ENCODE results near the gene DIP2B.
"Not testable (repeated sequence)": the region's sequence is repeated elsewhere in the genome, so short reads cannot be mapped to it uniquely, and the experiment has no call there.

The DIP2B gene

DNA sequence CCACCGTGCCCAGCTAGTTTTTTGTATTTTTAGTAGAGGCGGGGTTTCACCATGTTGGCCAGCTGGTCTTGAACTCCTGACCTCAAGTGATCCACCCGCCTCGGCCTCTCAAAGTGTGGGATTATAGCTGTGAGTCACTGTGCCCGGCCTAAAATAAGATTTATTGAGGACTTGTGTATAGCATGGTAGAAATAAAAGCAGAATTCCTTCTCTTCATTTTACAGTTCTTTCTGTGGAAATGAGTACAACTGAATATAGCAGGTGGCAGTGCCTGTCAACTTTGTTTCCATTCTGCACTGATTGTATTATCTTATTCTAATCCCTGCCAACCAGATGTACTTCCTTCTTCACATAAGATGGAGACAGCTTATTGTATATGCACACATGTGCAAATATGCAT is 41.0 kb downstream of the DIP2B start:
- peak overlapping the region in 1 of 2 donors; percentile 38 for H3K4me3 ChIP-seq (ENCODE audit: low read length in 2 of 2)
- H3K9me3 ChIP-seq (ENCODE audit: control insufficient read depth in 2 of 2, low read length in 2 of 2): no peaks in the 10 kb centered on the region
- H3K4me1 ChIP-seq (ENCODE audit: control insufficient read depth in 2 of 2, insufficient read depth in 2 of 2, low read length in 2 of 2): peaks cover 20 to 50% of the 10 kb centered on the region in 2 donors
- no peaks in the 10 kb centered on the region for H3K27me3 ChIP-seq (ENCODE audit: control insufficient read depth in 2 of 2, insufficient read depth in 2 of 2, low read length in 2 of 2)
- peak overlapping the region; percentile 30 to 35 for H3K27ac ChIP-seq (ENCODE audit: low read depth in 2 of 2, low read length in 2 of 2)
- H3K36me3 ChIP-seq (ENCODE audit: control insufficient read depth in 2 of 2, insufficient read depth in 2 of 2, low read length in 2 of 2): no peaks in the 10 kb centered on the region
- no peak overlapping the region for H3K9ac ChIP-seq (ENCODE audit: low read depth in 1 of 2, low read length in 2 of 2)

DNA sequence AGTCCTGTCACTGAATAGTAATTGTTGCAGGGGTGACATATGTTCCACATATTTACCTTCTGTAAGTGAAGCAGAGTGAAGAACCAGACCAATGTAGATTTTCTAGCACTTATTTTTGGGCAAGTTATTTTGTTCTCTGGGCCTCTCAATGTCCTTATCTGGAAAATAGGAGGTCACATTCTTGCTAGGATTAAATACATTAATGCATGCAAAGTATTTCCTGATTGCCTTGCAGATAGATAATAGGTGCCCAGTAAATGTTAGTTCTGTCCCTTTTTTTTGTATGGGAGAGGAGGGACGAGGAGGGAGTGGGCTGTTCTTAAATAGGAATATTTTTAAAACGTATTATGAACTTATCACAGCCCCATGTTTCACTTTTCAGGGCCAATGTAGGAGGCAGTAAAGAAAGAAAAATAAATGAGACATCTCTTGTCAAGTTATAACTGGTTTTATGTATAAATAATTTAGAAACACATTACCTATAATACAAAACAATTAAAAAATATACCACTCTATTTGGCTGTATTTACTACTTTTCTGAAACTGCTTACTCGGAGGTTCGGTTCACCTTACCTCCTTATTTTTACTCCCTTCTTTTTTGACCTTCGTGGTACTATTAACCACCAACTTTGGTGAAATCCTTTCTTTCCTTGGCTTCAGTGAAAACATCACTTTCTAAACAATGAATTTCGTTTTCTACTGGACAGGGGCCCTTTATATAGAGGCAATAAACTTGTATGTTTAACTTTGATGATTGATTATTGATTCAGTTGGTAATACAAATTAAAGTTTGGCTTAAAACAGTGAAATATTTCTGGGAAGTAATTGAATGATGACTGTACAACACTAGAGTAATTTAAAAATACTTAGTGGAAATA is 41.9 kb downstream of the DIP2B start:
- Histone ChIP-seq H3K9me3 (ENCODE audit: control insufficient read depth in 2 of 2, low read length in 2 of 2) (no peaks in the 10 kb centered on the region), H3K36me3 (ENCODE audit: control insufficient read depth in 2 of 2, insufficient read depth in 2 of 2, low read length in 2 of 2) (no peaks in the 10 kb centered on the region), H3K9ac (ENCODE audit: low read depth in 1 of 2, low read length in 2 of 2) (peak overlapping the region in 1 of 2 donors; percentile 0), H3K27ac (ENCODE audit: low read depth in 2 of 2, low read length in 2 of 2) (peak overlapping the region; percentile 35 to 68), H3K4me1 (ENCODE audit: control insufficient read depth in 2 of 2, insufficient read depth in 2 of 2, low read length in 2 of 2) (peaks cover 20 to 50% of the 10 kb centered on the region in 2 donors), H3K27me3 (ENCODE audit: control insufficient read depth in 2 of 2, insufficient read depth in 2 of 2, low read length in 2 of 2) (no peaks in the 10 kb centered on the region), H3K4me3 (ENCODE audit: low read length in 2 of 2) (peak overlapping the region in 1 of 2 donors; percentile 38)

DNA sequence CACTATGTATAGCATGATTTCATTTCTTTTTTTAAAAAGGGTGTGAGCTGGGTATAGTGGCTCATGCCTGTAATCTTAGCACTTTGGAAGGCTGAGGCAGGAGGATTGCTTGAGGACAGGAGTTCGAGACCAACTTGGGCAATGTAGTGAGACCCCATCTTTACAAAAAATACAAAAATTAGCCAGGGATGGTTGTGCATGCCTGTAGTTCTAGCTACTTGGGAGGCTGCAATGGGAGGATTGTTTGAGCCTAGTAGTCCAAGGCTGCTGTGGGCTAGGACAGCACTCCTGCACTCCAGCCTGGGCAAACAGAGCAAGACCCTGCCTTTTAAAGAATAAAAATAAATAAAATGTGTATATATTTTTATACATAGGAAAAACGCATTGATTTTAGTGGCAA is 43.0 kb downstream of the DIP2B start:
- Histone ChIP-seq H3K9ac (ENCODE audit: low read depth in 1 of 2, low read length in 2 of 2) (no peak overlapping the region), H3K4me3 (ENCODE audit: low read length in 2 of 2) (peak overlapping the region in 1 of 2 donors; percentile 20), H3K36me3 (ENCODE audit: control insufficient read depth in 2 of 2, insufficient read depth in 2 of 2, low read length in 2 of 2) (no peaks in the 10 kb centered on the region), H3K27ac (ENCODE audit: low read depth in 2 of 2, low read length in 2 of 2) (peak overlapping the region in 1 of 2 donors; percentile 34), H3K4me1 (ENCODE audit: control insufficient read depth in 2 of 2, insufficient read depth in 2 of 2, low read length in 2 of 2) (peaks cover 20 to 44% of the 10 kb centered on the region in 2 donors), H3K9me3 (ENCODE audit: control insufficient read depth in 2 of 2, low read length in 2 of 2) (no peaks in the 10 kb centered on the region), H3K27me3 (ENCODE audit: control insufficient read depth in 2 of 2, insufficient read depth in 2 of 2, low read length in 2 of 2) (no peaks in the 10 kb centered on the region)

DNA sequence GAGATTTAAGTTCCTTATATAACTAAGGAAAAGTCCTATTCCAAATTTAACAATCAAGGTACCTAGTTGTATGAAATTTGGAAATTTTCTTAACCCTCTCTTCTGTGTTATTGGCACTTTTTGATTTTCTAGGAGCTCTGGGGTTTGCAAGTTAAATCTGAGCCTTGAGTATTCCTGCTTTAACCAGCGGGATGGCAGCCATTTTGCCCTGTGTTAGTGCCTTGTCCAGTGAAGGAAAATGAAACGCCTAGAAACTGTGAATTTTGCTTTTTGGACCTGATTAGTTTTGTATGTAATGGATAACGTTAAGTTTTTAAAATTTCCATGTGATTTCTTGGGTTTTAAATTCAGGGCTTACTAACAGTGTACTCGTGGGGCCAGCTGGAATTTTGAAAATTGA is 45.1 kb downstream of the DIP2B start:
- peak overlapping the region; percentile 11 to 57 for H3K27ac ChIP-seq (ENCODE audit: low read depth in 2 of 2, low read length in 2 of 2)
- H3K4me3 ChIP-seq (ENCODE audit: low read length in 2 of 2): no peak overlapping the region
- H3K27me3 ChIP-seq (ENCODE audit: control insufficient read depth in 2 of 2, insufficient read depth in 2 of 2, low read length in 2 of 2): no peaks in the 10 kb centered on the region
- H3K9ac ChIP-seq (ENCODE audit: low read depth in 1 of 2, low read length in 2 of 2): no peak overlapping the region
- H3K36me3 ChIP-seq (ENCODE audit: control insufficient read depth in 2 of 2, insufficient read depth in 2 of 2, low read length in 2 of 2): peaks cover 0 to 2% of the 10 kb centered on the region in 2 donors
- no peaks in the 10 kb centered on the region for H3K9me3 ChIP-seq (ENCODE audit: control insufficient read depth in 2 of 2, low read length in 2 of 2)
- peaks cover 17 to 41% of the 10 kb centered on the region in 2 donors for H3K4me1 ChIP-seq (ENCODE audit: control insufficient read depth in 2 of 2, insufficient read depth in 2 of 2, low read length in 2 of 2)

DNA sequence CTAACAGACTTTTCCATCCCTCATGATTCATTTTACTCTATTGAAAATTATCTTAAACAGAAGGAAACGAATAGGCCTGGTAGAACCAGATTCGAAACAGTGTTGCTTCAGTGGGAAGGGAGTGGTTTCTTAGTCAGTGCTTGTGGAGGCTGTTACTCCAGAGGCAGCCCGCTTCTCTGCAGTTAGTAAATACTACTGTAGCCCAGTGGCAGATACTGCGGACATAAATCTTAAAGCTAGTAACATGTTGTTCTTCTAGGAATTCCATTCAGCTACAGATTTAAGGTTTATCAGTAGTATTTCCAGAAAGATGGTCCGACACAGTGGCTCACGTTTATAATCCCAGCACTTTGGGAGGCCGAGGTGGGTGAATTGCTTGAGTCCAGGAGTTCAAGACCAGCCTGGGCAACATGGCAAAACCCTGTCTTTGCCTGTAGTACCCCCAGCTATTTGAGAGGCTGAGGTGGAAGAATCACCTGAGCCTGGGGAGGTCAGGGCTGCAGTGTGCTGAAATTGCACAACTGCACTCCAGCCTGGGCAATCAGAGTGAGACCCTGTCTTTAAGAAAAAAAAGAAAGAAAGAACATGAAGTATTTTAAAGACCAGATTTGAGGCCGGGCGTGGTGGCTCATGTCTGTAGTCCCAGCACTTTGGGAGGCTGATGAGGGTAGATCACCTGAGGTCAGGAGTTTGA is 45.9 kb downstream of the DIP2B start:
- Histone ChIP-seq H3K36me3 (ENCODE audit: control insufficient read depth in 2 of 2, insufficient read depth in 2 of 2, low read length in 2 of 2) (peaks cover 0 to 2% of the 10 kb centered on the region in 2 donors), H3K4me3 (ENCODE audit: low read length in 2 of 2) (no peak overlapping the region), H3K27ac (ENCODE audit: low read depth in 2 of 2, low read length in 2 of 2) (peak overlapping the region; percentile 39 to 57), H3K27me3 (ENCODE audit: control insufficient read depth in 2 of 2, insufficient read depth in 2 of 2, low read length in 2 of 2) (no peaks in the 10 kb centered on the region), H3K9me3 (ENCODE audit: control insufficient read depth in 2 of 2, low read length in 2 of 2) (no peaks in the 10 kb centered on the region), H3K9ac (ENCODE audit: low read depth in 1 of 2, low read length in 2 of 2) (peak overlapping the region in 1 of 2 donors; percentile 6), H3K4me1 (ENCODE audit: control insufficient read depth in 2 of 2, insufficient read depth in 2 of 2, low read length in 2 of 2) (peaks cover 17 to 37% of the 10 kb centered on the region in 2 donors)

DNA sequence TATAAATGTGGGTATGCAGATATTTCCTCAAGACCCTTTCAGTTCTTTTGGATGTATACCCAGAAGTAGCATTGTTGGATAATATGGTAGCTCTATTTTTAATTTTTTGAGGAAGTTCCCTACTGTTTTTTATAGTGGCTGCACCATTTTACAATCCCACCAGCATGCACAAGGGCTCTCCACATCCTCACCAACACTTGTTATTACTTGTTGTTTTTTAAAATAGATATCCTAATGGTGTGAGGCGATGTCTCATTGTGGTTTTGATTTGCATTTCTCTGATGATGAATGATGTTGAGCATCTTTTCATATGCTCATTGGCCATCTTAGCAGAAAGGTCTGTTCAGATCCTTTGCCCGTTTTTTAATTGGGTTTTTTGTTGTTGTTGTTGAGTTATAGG is 47.1 kb downstream of the DIP2B start:
- Histone ChIP-seq H3K9me3 (ENCODE audit: control insufficient read depth in 2 of 2, low read length in 2 of 2) (no peaks in the 10 kb centered on the region), H3K27ac (ENCODE audit: low read depth in 2 of 2, low read length in 2 of 2) (no peak overlapping the region), H3K4me1 (ENCODE audit: control insufficient read depth in 2 of 2, insufficient read depth in 2 of 2, low read length in 2 of 2) (peaks cover 8 to 25% of the 10 kb centered on the region in 2 donors), H3K27me3 (ENCODE audit: control insufficient read depth in 2 of 2, insufficient read depth in 2 of 2, low read length in 2 of 2) (no peaks in the 10 kb centered on the region), H3K36me3 (ENCODE audit: control insufficient read depth in 2 of 2, insufficient read depth in 2 of 2, low read length in 2 of 2) (peaks cover 0 to 2% of the 10 kb centered on the region in 2 donors), H3K9ac (ENCODE audit: low read depth in 1 of 2, low read length in 2 of 2) (no peak overlapping the region), H3K4me3 (ENCODE audit: low read length in 2 of 2) (no peak overlapping the region)

DNA sequence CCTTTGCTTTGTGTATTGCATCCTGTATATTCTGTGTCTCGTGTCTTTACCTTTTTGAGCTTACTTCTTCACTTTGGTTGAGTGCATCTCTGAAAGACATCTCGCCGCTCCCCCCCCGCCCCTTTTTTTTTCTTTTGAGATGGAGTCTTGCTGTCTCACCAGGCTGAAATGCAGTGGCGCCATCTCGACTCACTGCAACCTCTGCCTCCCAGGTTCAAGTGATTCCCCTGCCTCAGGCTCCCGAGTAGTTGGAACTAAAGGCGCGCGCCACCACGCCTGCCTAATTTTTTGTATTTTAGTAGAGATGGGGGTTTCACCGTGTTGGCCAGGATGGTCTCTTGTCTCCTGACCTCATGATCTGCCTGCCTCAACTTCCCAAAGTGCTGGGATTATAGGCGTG is 49.9 kb downstream of the DIP2B start:
- Histone ChIP-seq H3K4me3 (ENCODE audit: low read length in 2 of 2) (no peak overlapping the region), H3K27me3 (ENCODE audit: control insufficient read depth in 2 of 2, insufficient read depth in 2 of 2, low read length in 2 of 2) (no peaks in the 10 kb centered on the region), H3K9me3 (ENCODE audit: control insufficient read depth in 2 of 2, low read length in 2 of 2) (no peaks in the 10 kb centered on the region)

DNA sequence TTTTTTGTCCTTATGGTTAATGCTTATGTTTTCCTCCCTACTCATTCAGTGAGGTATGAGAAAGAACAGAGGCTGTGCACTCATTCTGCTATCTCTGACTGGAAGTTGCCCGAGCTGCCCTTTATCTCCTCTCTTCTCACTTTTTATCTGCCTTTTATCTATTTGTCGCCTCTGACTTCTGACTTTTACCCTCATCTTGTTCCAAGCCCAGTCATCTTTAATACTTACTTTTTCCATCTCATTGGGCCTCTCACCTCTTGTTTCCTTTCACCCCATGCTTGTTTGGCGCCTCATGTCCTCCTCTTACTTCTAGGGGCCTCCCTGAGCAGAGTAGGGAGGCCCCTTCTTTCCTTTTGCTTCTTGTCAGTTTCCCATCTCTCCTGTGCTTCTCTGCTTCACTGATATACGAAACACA is 50.7 kb downstream of the DIP2B start:
- peaks cover 0 to 2% of the 10 kb centered on the region in 2 donors for H3K36me3 ChIP-seq (ENCODE audit: control insufficient read depth in 2 of 2, insufficient read depth in 2 of 2, low read length in 2 of 2)
- no peak overlapping the region for H3K9ac ChIP-seq (ENCODE audit: low read depth in 1 of 2, low read length in 2 of 2)
- H3K27ac ChIP-seq (ENCODE audit: low read depth in 2 of 2, low read length in 2 of 2): no peak overlapping the region
- H3K9me3 ChIP-seq (ENCODE audit: control insufficient read depth in 2 of 2, low read length in 2 of 2): no peaks in the 10 kb centered on the region
- H3K4me1 ChIP-seq (ENCODE audit: control insufficient read depth in 2 of 2, insufficient read depth in 2 of 2, low read length in 2 of 2): peaks cover 0 to 5% of the 10 kb centered on the region in 2 donors
- H3K4me3 ChIP-seq (ENCODE audit: low read length in 2 of 2): no peak overlapping the region
- no peaks in the 10 kb centered on the region for H3K27me3 ChIP-seq (ENCODE audit: control insufficient read depth in 2 of 2, insufficient read depth in 2 of 2, low read length in 2 of 2)

More for the DNA sequence above, 49.9 kb downstream of the DIP2B start:
- H3K27ac ChIP-seq (ENCODE audit: low read depth in 2 of 2, low read length in 2 of 2): no peak overlapping the region
- peaks cover 0 to 2% of the 10 kb centered on the region in 2 donors for H3K36me3 ChIP-seq (ENCODE audit: control insufficient read depth in 2 of 2, insufficient read depth in 2 of 2, low read length in 2 of 2)
- H3K4me1 ChIP-seq (ENCODE audit: control insufficient read depth in 2 of 2, insufficient read depth in 2 of 2, low read length in 2 of 2): peaks cover 3 to 12% of the 10 kb centered on the region in 2 donors
- no peak overlapping the region for H3K9ac ChIP-seq (ENCODE audit: low read depth in 1 of 2, low read length in 2 of 2)

DNA sequence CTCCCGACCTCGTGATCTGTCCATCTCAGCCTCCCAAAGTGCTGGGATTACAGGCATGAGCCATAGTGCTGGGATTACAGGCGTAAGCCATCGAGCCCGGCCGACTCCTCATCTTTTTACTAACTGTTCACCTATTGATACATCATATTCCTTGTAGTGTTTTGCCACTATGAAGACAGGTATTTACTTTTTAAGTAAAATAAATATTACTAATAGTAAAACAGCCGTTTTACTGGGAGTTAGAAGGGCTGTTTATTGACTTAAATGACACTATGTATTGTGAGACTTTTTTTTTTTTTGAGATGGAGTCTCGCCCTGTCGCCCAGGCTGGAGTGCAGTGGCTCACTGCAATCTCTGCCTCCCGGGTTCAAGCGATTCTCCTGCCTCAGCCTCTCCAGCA is 51.5 kb downstream of the DIP2B start:
- no peak overlapping the region for H3K9ac ChIP-seq (ENCODE audit: low read depth in 1 of 2, low read length in 2 of 2)
- H3K9me3 ChIP-seq (ENCODE audit: control insufficient read depth in 2 of 2, low read length in 2 of 2): no peaks in the 10 kb centered on the region
- peaks cover 0 to 2% of the 10 kb centered on the region in 2 donors for H3K36me3 ChIP-seq (ENCODE audit: control insufficient read depth in 2 of 2, insufficient read depth in 2 of 2, low read length in 2 of 2)
- no peaks in the 10 kb centered on the region for H3K4me1 ChIP-seq (ENCODE audit: control insufficient read depth in 2 of 2, insufficient read depth in 2 of 2, low read length in 2 of 2)
- H3K27ac ChIP-seq (ENCODE audit: low read depth in 2 of 2, low read length in 2 of 2): no peak overlapping the region
- no peaks in the 10 kb centered on the region for H3K27me3 ChIP-seq (ENCODE audit: control insufficient read depth in 2 of 2, insufficient read depth in 2 of 2, low read length in 2 of 2)
- H3K4me3 ChIP-seq (ENCODE audit: low read length in 2 of 2): no peak overlapping the region

DNA sequence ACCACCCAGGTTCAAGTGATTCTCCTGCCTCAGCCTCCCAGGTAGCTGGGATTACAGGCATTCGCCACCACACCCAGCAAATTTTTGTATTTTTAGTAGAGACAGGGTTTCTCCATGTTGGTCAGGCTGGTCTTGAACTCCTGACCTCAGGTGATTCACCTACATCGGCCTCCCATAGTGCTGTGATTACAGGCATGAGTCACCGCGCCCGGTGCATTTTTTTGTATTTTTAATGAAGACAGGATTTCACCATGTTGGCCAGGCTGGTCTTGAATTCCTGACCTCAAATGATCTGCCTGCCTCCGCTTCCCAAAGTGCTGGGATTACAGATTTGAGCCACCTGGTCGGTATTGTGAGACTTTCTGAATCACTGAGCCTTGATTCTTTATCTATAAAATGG is 52.0 kb downstream of the DIP2B start:
- H3K9ac ChIP-seq (ENCODE audit: low read depth in 1 of 2, low read length in 2 of 2); H3K4me3 ChIP-seq (ENCODE audit: low read length in 2 of 2); H3K9me3 ChIP-seq (ENCODE audit: control insufficient read depth in 2 of 2, low read length in 2 of 2); H3K4me1 ChIP-seq (ENCODE audit: control insufficient read depth in 2 of 2, insufficient read depth in 2 of 2, low read length in 2 of 2); H3K27me3 ChIP-seq (ENCODE audit: control insufficient read depth in 2 of 2, insufficient read depth in 2 of 2, low read length in 2 of 2); H3K27ac ChIP-seq (ENCODE audit: low read depth in 2 of 2, low read length in 2 of 2); H3K36me3 ChIP-seq (ENCODE audit: control insufficient read depth in 2 of 2, insufficient read depth in 2 of 2, low read length in 2 of 2): not testable (repeated sequence)

Data from mucosa of rectum (tissue), 2 donors.